NCI-H2227 (cell line): ENCODE results near the gene CGRRF1.

Source experiments
- DNase-seq: peaks from one replicate; lab custom pipeline; 2025; ENCODE audit not compliant: unreplicated experiment; lab: John Stamatoyannopoulos, UW

Gene CGRRF1

DNA sequence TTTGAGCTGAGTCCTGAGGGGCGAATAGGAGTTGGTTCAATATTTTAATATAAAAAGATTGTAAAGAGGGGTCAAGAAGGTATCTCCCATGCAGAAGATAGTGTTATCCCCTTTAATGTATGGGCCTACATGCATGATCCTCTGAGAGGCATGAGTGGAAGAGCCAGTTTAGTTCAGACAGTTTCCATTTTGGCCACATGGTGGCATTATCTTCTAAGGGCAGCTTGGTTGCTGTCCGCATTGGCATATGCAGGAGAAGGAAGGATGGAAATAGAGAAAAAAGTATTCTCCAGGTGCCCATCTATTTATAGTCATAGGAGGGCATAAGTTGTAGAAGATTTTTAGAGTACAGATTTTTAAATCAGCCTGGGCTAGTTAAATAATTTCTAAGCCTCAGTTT lies 62.6 kb downstream of the CGRRF1 start:
- peak; percentile 38 for DNase-seq

DNA sequence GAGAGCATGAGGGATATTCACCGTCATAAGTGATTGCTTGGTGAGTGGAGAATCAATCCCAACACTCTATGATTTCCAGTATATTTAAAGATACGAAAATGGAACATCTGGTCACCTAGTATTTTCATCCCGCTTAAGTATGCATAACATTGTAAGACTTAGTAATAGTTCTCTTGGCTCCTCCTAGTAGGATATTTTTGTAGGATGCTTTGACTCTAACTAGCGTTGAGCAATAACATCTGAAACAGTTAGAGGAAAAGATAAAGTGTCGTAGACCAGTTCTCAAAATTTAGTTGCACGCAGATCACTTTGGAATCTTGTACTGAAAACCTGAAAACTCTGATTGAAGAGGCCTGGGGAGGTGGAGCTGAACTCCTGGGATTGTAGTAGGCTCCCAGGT lies 64.8 kb downstream of the CGRRF1 start:
- DNase-seq = no peak

DNA sequence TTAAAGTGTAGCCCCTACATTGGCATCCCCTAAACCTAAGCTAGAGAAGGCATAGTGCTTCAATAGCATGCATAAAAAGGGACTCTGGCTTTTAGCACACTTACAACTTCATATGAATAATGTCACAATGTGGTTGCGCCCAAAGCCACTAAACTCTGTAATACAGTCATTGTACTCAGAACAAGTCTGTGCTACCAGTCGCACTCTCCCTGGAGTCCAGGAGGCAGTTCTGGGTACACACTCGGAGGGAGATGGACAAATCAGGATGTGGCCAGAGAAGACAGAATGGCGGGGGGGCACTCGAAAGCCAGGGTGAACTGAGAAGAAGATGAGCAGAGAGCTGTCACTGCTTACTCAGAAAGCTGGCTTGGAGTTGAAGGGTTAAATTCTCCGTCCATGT lies 67.8 kb downstream of the CGRRF1 start:
- DNase-seq = no peak

DNA sequence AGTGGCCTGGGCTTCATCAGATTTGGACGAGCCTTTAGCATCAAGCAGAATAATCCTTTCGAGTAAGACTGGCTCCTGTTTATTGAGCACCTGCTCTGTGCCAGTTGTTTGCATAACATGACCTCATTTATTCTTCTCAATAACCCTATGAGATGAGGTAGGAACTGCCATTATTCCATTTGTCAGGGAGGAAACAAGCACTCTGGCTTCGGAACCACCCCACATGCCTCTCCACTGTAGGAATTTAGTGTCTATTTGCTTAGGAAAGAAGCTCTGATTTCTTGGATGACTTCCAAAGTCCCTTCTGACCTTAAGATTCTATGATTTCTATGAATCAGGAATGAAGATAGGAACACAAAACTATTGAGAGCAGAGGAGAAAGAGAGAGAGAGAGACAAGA lies 68.3 kb downstream of the CGRRF1 start:
- no peak for DNase-seq

DNA sequence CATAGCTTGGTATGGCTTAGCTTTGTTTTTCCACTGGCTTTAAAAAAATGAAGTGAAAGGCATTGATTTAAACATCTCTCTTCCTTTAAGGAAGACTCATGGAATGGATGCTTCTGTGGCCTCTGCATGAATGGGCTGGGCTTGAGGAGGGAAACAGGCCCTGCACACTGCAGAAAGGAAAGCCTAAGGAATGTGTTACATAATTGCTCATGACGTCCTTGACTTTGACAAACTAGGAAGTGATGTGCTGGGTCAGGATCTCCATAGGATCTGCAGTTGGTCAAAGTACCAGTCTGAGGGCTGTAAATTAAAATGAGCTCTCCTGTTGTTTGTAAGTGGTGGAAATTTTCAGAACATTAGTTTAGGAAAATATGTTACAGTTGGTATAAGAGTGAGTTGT lies 69.9 kb downstream of the CGRRF1 start:
- DNase-seq = no peak

DNA sequence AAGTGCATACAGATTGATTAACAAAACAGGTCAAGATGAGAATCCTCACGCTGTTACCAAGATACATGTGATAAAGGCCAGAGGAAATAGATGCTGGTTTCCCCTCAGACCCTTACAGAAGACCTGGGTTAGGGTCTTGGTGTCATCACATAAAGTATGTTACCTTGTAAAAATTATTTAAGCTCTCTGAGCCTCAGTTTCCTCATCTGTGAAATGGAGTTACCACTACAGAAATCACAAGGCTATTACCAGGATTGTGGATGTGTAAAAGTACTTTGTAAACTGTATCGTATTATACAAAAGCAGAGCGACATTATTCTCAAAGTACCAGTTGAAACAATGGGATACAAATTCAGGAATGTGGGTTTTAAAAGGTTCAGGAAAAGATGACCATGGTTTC lies 71.2 kb downstream of the CGRRF1 start:
- DNase-seq = no peak

DNA sequence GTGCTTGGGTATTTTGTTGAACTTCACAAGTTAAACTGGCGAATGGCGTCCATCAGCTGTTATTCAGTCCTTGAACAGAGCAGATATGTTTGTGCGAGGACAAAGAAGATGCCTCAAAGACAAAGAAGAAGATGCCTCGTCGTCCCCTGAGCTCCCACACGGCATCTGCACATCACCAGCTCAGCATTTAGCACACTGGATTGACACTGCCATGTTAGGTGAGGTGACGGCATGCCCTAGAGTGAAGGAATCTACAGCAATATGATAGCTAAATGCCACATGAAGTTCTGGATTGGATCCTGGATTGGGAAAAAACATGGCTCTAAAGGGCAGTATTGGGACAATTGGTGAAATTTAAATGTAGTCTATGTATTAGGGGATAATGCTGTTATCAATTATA lies 72.6 kb downstream of the CGRRF1 start:
- no peak for DNase-seq

DNA sequence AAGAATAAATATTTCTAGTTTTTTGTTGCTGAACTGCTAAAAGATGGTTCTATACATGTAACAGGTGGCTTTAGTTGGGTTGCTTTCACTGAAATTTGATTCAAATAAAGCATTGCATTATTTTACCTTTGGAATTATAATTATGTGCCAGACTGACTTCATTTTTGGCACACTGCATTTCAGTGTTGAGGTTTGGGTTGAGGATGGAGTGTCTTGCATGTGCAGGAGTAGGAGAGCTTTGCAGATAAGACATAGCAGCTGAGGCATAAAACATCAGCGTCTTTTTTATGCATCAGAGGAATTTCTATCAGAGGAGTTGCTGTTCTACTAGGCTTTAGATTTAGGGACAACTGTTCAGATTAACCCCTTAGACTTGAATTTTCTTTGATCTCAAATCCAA lies 74.4 kb downstream of the CGRRF1 start:
- DNase-seq = no peak

DNA sequence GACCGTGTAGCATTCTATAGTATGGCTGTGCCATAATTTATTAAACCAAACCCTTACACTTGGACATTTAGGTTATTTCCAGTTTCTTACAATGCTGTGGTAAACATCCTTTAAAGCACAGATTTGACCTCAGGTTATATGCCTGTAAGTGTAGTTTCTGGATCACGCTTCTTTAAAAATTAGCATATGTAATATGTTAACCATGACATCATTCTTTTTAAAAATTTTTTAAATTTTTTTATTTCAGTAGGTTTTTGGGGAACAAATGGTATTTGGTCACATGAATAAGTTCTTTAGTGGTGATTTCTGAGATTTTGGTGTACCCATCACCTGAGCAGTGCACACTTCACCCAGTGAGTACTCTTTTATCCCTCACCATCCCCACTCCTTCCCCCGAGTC lies 75.5 kb downstream of the CGRRF1 start:
- DNase-seq = no peak
